Stimulated activated CD8-positive, alpha-beta memory T cell treated with anti-CD3 and anti-CD28 coated beads, Interleukin-4, amount 100 ng/mL, for 24 hours (primary cell): ENCODE measurements around the gene STXBP5.
"Not testable (repeated sequence)": the region's sequence is repeated elsewhere in the genome, so short reads cannot be mapped to it uniquely, and the experiment has no call there.

ENCODE experiments used
- DNase-seq: peaks from one replicate; pipeline ENCODE4 v3.0.0-alpha.2; 2020; ENCODE audit warnings: low read depth

The STXBP5 gene

GRCh38 chr6:147246853-147247635 is 42.8 kb downstream of the STXBP5 start:
- no peak for DNase-seq

GRCh38 chr6:147248859-147249258 is 44.6 kb downstream of the STXBP5 start:
- DNase-seq = no peak

GRCh38 chr6:147251072-147251471 is 46.9 kb downstream of the STXBP5 start:
- no peak for DNase-seq

- not testable (repeated sequence) for DNase-seq
These were observed 50.8 kb downstream of the STXBP5 start for GRCh38 chr6:147254929-147255473.

- DNase-seq = no peak
These were observed 51.9 kb downstream of the STXBP5 start for GRCh38 chr6:147255948-147256674.

- no peak for DNase-seq
These were observed 53.5 kb downstream of the STXBP5 start for GRCh38 chr6:147257760-147258159.

- no peak for DNase-seq
These were observed 55.9 kb downstream of the STXBP5 start for GRCh38 chr6:147260091-147260490.

- no peak for DNase-seq
These were observed 58.7 kb downstream of the STXBP5 start for GRCh38 chr6:147262946-147263345.

- no peak for DNase-seq
These were observed 62.6 kb downstream of the STXBP5 start for GRCh38 chr6:147266821-147267220.

GRCh38 chr6:147267658-147268057 is 63.4 kb downstream of the STXBP5 start:
- DNase-seq = no peak

GRCh38 chr6:147268254-147268653 is 64.0 kb downstream of the STXBP5 start:
- DNase-seq = no peak

- DNase-seq = no peak
These were observed 69.8 kb downstream of the STXBP5 start for GRCh38 chr6:147274012-147274411.

GRCh38 chr6:147274776-147275175 is 70.6 kb downstream of the STXBP5 start:
- no peak for DNase-seq

GRCh38 chr6:147278891-147279290 is 74.7 kb downstream of the STXBP5 start:
- no peak for DNase-seq

GRCh38 chr6:147279427-147279826 is 75.2 kb downstream of the STXBP5 start:
- DNase-seq = no peak

GRCh38 chr6:147281895-147282565 is 77.8 kb downstream of the STXBP5 start:
- DNase-seq = no peak

GRCh38 chr6:147282566-147282959 is 78.3 kb downstream of the STXBP5 start:
- DNase-seq = no peak

- DNase-seq = no peak
These were observed 79.2 kb downstream of the STXBP5 start for GRCh38 chr6:147283460-147283859.

- DNase-seq = no peak
These were observed 81.1 kb downstream of the STXBP5 start for GRCh38 chr6:147285087-147285855.

GRCh38 chr6:147287869-147288271 is 83.7 kb downstream of the STXBP5 start:
- DNase-seq = no peak

GRCh38 chr6:147297124-147297523 is 92.9 kb downstream of the STXBP5 start:
- DNase-seq = no peak
